ENCODE data around the gene FAT1.

Gene FAT1

GRCh38 chr4:186553717-186554116, 169.9 kb downstream of the FAT1 start:
- no peak for DNase-seq (ENCODE audit: low read depth)
- in situ Hi-C loops (cut with HindIII; ENCODE audit: low sequenced_read_pairs): no loop called here
- TF ChIP-seq, protein P1, sequence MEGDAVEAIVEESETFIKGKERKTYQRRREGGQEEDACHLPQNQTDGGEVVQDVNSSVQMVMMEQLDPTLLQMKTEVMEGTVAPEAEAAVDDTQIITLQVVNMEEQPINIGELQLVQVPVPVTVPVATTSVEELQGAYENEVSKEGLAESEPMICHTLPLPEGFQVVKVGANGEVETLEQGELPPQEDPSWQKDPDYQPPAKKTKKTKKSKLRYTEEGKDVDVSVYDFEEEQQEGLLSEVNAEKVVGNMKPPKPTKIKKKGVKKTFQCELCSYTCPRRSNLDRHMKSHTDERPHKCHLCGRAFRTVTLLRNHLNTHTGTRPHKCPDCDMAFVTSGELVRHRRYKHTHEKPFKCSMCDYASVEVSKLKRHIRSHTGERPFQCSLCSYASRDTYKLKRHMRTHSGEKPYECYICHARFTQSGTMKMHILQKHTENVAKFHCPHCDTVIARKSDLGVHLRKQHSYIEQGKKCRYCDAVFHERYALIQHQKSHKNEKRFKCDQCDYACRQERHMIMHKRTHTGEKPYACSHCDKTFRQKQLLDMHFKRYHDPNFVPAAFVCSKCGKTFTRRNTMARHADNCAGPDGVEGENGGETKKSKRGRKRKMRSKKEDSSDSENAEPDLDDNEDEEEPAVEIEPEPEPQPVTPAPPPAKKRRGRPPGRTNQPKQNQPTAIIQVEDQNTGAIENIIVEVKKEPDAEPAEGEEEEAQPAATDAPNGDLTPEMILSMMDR (IDR thresholded peaks at IDR 0.05; ENCODE audit: low read depth, low read length, missing control alignments): no peak
- no peak overlapping the region for H3K4me3 ChIP-seq (ENCODE audit: low read depth, low read length)

- no peak for DNase-seq (ENCODE audit: low read depth)
- no peak overlapping the region for H3K4me3 ChIP-seq (ENCODE audit: low read depth, low read length)
- TF ChIP-seq, protein P1 (IDR thresholded peaks at IDR 0.05; ENCODE audit: low read depth, low read length, missing control alignments): no peak
- in situ Hi-C loops (cut with HindIII; ENCODE audit: low sequenced_read_pairs): no loop called here
Measured at GRCh38 chr4:186551849-186552248, 171.8 kb downstream of the FAT1 start.

DNA sequence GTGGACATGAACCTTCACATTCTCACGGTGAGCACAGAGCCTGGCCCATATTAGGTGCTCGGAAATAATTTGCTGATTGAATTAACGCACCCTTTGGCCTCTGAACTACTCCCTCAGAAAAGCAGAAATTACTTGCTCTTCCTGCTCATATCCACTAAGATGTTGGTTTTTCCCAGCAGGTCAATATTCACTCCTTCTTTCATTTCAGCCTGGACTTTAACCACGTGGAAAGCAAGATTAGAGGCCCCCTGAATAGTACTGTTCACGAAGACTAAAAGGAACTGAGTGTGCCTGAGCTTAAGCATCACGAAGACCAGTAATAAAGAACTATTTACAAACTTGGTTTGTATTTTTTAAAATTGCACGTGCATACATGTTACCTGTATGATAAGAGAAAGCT, 178.2 kb downstream of the FAT1 start:
- in situ Hi-C loops (cut with HindIII; ENCODE audit: low sequenced_read_pairs): no loop called here
- no peak overlapping the region for H3K4me3 ChIP-seq (ENCODE audit: low read depth, low read length)
- TF ChIP-seq, protein P1 (IDR thresholded peaks at IDR 0.05; ENCODE audit: low read depth, low read length, missing control alignments): no peak
- no peak for DNase-seq (ENCODE audit: low read depth)

- no peak overlapping the region for H3K4me3 ChIP-seq (ENCODE audit: low read depth, low read length)
- in situ Hi-C loops (cut with HindIII; ENCODE audit: low sequenced_read_pairs): no loop called here
- TF ChIP-seq, protein P1 (IDR thresholded peaks at IDR 0.05; ENCODE audit: low read depth, low read length, missing control alignments): no peak
- no peak for DNase-seq (ENCODE audit: low read depth)
Measured at GRCh38 chr4:186543206-186543605, 180.4 kb downstream of the FAT1 start.

GRCh38 chr4:186541801-186542200, 181.9 kb downstream of the FAT1 start:
- in situ Hi-C loops (cut with HindIII; ENCODE audit: low sequenced_read_pairs): no loop called here
- TF ChIP-seq, protein P1 (IDR thresholded peaks at IDR 0.05; ENCODE audit: low read depth, low read length, missing control alignments): no peak
- DNase-seq (ENCODE audit: low read depth): no peak
- H3K4me3 ChIP-seq (ENCODE audit: low read depth, low read length): no peak overlapping the region

DNA sequence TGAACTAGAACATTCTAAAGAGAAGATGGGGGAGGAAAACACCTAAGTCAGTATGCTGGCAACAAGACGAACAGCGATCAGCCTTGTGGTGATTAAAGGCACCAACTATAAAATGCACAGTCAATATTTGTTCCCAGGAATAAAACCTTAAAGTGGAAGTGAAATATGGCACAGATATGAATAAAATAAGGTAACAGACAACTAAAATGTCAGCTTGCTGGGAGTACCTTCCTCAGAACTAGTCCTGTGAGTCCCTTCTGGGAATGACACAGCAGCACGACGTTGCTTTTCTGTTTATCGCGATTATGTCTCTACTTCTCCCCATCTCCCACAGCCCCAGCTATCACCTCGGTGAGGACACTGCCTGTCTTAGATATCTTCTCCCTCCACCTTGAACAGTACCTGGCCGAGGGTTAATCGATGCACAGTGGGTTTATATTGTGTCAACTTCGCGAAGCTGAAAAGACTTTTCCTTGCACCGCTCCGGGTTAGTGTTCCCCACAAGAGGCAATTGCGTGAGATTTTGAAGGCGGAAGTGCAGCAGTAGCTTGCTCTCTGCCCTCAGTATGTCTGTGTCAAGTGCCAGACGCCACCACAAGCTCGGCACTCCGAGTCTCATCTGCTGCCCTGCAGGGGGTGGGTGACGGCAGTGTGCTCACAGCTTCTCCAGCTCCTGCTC, 185.7 kb downstream of the FAT1 start:
- in situ Hi-C loops (cut with HindIII; ENCODE audit: low sequenced_read_pairs): no loop called here
- TF ChIP-seq, protein P1 (IDR thresholded peaks at IDR 0.05; ENCODE audit: low read depth, low read length, missing control alignments): no peak
- no peak overlapping the region for H3K4me3 ChIP-seq (ENCODE audit: low read depth, low read length)
- no peak for DNase-seq (ENCODE audit: low read depth)

Measured in astrocyte of the cerebellum (primary cell).